Epidermal melanocyte (primary cell): Measurements from ENCODE around the gene PHTF1.
"Not testable (repeated sequence)": the region's sequence is repeated elsewhere in the genome, so short reads cannot be mapped to it uniquely, and the experiment has no call there.

Source experiments
- DNase-seq: peaks from one replicate; pipeline ENCODE4 v3.0.0; 2011; ENCODE audit warnings: low spot score; ENCODE audit not compliant: insufficient read length

Gene PHTF1

GRCh38 chr1:113732802-113733201 is 26.5 kb downstream of the PHTF1 start:
- no peak for DNase-seq

- DNase-seq, result no peak
Observed at GRCh38 chr1:113721010-113721409, 38.3 kb downstream of the PHTF1 start.

- DNase-seq, result not testable (repeated sequence)
Observed at GRCh38 chr1:113718621-113719020, 40.7 kb downstream of the PHTF1 start.

GRCh38 chr1:113717506-113717905 is 41.8 kb downstream of the PHTF1 start:
- not testable (repeated sequence) for DNase-seq

- DNase-seq, result no peak
Observed at GRCh38 chr1:113714606-113715269, 44.5 kb downstream of the PHTF1 start.

GRCh38 chr1:113701429-113701828 is 57.9 kb downstream of the PHTF1 start:
- DNase-seq, result no peak

- DNase-seq, result no peak
Observed at GRCh38 chr1:113694910-113695309, 64.4 kb downstream of the PHTF1 start.

- DNase-seq, result no peak
Observed at GRCh38 chr1:113692824-113693431, 66.4 kb downstream of the PHTF1 start.

GRCh38 chr1:113692342-113692741 is 66.9 kb downstream of the PHTF1 start:
- no peak for DNase-seq

GRCh38 chr1:113691184-113691583 is 68.1 kb downstream of the PHTF1 start:
- no peak for DNase-seq

GRCh38 chr1:113686891-113687618 is 72.2 kb downstream of the PHTF1 start:
- DNase-seq, result no peak

GRCh38 chr1:113684153-113684541 is 75.1 kb downstream of the PHTF1 start:
- DNase-seq, result no peak

GRCh38 chr1:113683384-113684152 is 75.7 kb downstream of the PHTF1 start:
- no peak for DNase-seq

GRCh38 chr1:113681596-113682337 is 77.5 kb downstream of the PHTF1 start:
- DNase-seq, result no peak

GRCh38 chr1:113678159-113678469 is 81.2 kb downstream of the PHTF1 start:
- no peak for DNase-seq

GRCh38 chr1:113677250-113678158 is 81.8 kb downstream of the PHTF1 start:
- DNase-seq, result peak; percentile 61

- no peak for DNase-seq
Observed at GRCh38 chr1:113676524-113676923, 82.8 kb downstream of the PHTF1 start.

- no peak for DNase-seq
Observed at GRCh38 chr1:113675302-113675701, 84.0 kb downstream of the PHTF1 start.

GRCh38 chr1:113674591-113674990 is 84.7 kb downstream of the PHTF1 start:
- DNase-seq, result no peak

- DNase-seq, result no peak
Observed at GRCh38 chr1:113672491-113672890, 86.8 kb downstream of the PHTF1 start.
